ENCODE measurements around the gene INTS1. TPM values are rescaled to one million over a fixed set of nuclear protein-coding genes. Genes with fewer than 3 reads are reported as not detected.
A peak's percentile ranks its signal among the peaks of the same experiment; 100 is the strongest.

Gene INTS1
- total RNA-seq, 1 experiment from 2014 or later: 122 TPM

- ChIA-PET CTCF (interaction anchor here (1.4 kb wide), 1 partner anchor 13 kb away, joined by 3 read pairs; the partner anchor contains the start of gene TMEM184A), POLR2A (no interaction called here)
- no peaks in the 10 kb centered on the region for H3K4me1 ChIP-seq
Measured at GRCh38 chr7:1542841-1543747, 38.9 kb upstream of the INTS1 start.

GRCh38 chr7:1542329-1542728, 38.1 kb upstream of the INTS1 start:
- Mint-ChIP-seq H3K4me1 (ENCODE audit: low read depth, unreplicated experiment) (no peaks in the 10 kb centered on the region), H3K36me3 (ENCODE audit: insufficient read depth, unreplicated experiment) (peaks cover 80% of the 10 kb centered on the region), H3K27ac (ENCODE audit: unreplicated experiment) (peak overlapping the region; percentile 80), H3K27me3 (ENCODE audit: insufficient read depth, unreplicated experiment) (no peaks in the 10 kb centered on the region), H3K4me3 (ENCODE audit: unreplicated experiment) (no peak overlapping the region), H3K9me3 (ENCODE audit: unreplicated experiment) (no peaks in the 10 kb centered on the region)
- BruUV-seq (replicated peaks): no TSS peak
- Histone ChIP-seq H3K27me3 (replicated peaks; ENCODE audit: control insufficient read depth, insufficient read depth, low read length) (no peaks in the 10 kb centered on the region), H3K4me1 (peaks cover 7% of the 10 kb centered on the region), H3K9me3 (no peaks in the 10 kb centered on the region), H3K4me3 (ENCODE audit: low read depth, low read length) (no peak overlapping the region), H3K36me3 (ENCODE audit: control insufficient read depth, insufficient read depth, low read length) (peaks cover 3% of the 10 kb centered on the region)
- ChIA-PET CTCF (no interaction called here), POLR2A (no interaction called here)
- peak in 1 of 2 experiments; percentile 24 for DNase-seq
- TF ChIP-seq CTCF (IDR thresholded peaks at IDR 0.05; ENCODE audit: insufficient read depth in 1 of 2, low read depth in 1 of 2, low read length in 1 of 2, severe bottlenecking in 1 of 2, unreplicated experiment in 1 of 2): no peak
- intact Hi-C loops (cut with micrococcal nuclease; ENCODE audit: unreplicated experiment): no loop called here

More at GRCh38 chr7:1542841-1543747, 38.9 kb upstream of the INTS1 start:
- H3K27ac Mint-ChIP-seq (ENCODE audit: unreplicated experiment): peak overlapping the region; percentile 80
- intact Hi-C loops (cut with micrococcal nuclease; ENCODE audit: unreplicated experiment): no loop called here
- no peaks in the 10 kb centered on the region for H3K27me3 Mint-ChIP-seq (ENCODE audit: insufficient read depth, unreplicated experiment)
- no peaks in the 10 kb centered on the region for H3K4me1 Mint-ChIP-seq (ENCODE audit: low read depth, unreplicated experiment)
- Histone ChIP-seq H3K4me3 (ENCODE audit: low read depth, low read length) (no peak overlapping the region), H3K9me3 (no peaks in the 10 kb centered on the region), H3K36me3 (ENCODE audit: control insufficient read depth, insufficient read depth, low read length) (peaks cover 3% of the 10 kb centered on the region), H3K27me3 (replicated peaks; ENCODE audit: control insufficient read depth, insufficient read depth, low read length) (no peaks in the 10 kb centered on the region)
- TF ChIP-seq CTCF (IDR thresholded peaks at IDR 0.05; ENCODE audit: insufficient read depth in 1 of 2, low read depth in 1 of 2, low read length in 1 of 2, severe bottlenecking in 1 of 2, unreplicated experiment in 1 of 2): no peak
- peak in 1 of 2 experiments; percentile 31 for DNase-seq
- peaks cover 73% of the 10 kb centered on the region for H3K36me3 Mint-ChIP-seq (ENCODE audit: insufficient read depth, unreplicated experiment)
- H3K4me3 Mint-ChIP-seq (ENCODE audit: unreplicated experiment): no peak overlapping the region
- H3K9me3 Mint-ChIP-seq (ENCODE audit: unreplicated experiment): no peaks in the 10 kb centered on the region
- no TSS peak for BruUV-seq (replicated peaks)

- Mint-ChIP-seq H3K27ac (ENCODE audit: unreplicated experiment) (no peak overlapping the region), H3K4me1 (ENCODE audit: low read depth, unreplicated experiment) (no peaks in the 10 kb centered on the region), H3K36me3 (ENCODE audit: insufficient read depth, unreplicated experiment) (peaks cover 80% of the 10 kb centered on the region), H3K27me3 (ENCODE audit: insufficient read depth, unreplicated experiment) (no peaks in the 10 kb centered on the region), H3K9me3 (ENCODE audit: unreplicated experiment) (no peaks in the 10 kb centered on the region), H3K4me3 (ENCODE audit: unreplicated experiment) (no peak overlapping the region)
- no peaks in the 10 kb centered on the region for H3K27me3 ChIP-seq (replicated peaks; ENCODE audit: control insufficient read depth, insufficient read depth, low read length)
- ChIA-PET POLR2A (no interaction called here), CTCF (no interaction called here)
- no peak for TF ChIP-seq CTCF (IDR thresholded peaks at IDR 0.05; ENCODE audit: insufficient read depth in 1 of 2, low read depth in 1 of 2, low read length in 1 of 2, severe bottlenecking in 1 of 2, unreplicated experiment in 1 of 2)
- H3K9me3 ChIP-seq: no peaks in the 10 kb centered on the region
- H3K4me3 ChIP-seq (ENCODE audit: low read depth, low read length): no peak overlapping the region
- H3K36me3 ChIP-seq (ENCODE audit: control insufficient read depth, insufficient read depth, low read length): peaks cover 3% of the 10 kb centered on the region
- peak in 1 of 2 experiments; percentile 37 for DNase-seq
- peaks cover 13% of the 10 kb centered on the region for H3K4me1 ChIP-seq
- no TSS peak for BruUV-seq (replicated peaks)
- intact Hi-C loops (cut with micrococcal nuclease; ENCODE audit: unreplicated experiment): no loop called here
Measured at GRCh38 chr7:1541431-1542162, 37.4 kb upstream of the INTS1 start.
